GM18517 (cell line): Measurements from ENCODE around the gene GDPD5.

ENCODE experiments used
- ATAC-seq: cut with Tn5 transposase; IDR thresholded peaks from one replicate; pipeline ENCODE4 v1.9.1; 2021; ENCODE audit warnings: mild to moderate bottlenecking, moderate library complexity; ENCODE audit not compliant: unreplicated experiment

GDPD5 gene

GRCh38 chr11:75525433-75526191 lies at the start of gene GDPD5:
Gene GDPD5 (minus strand): TSS chr11:75525941. CDS start chr11:75477735, 48,206 bp downstream.
- ATAC-seq = peak; percentile 64

- ATAC-seq = no peak
Measured at GRCh38 chr11:75574698-75575602, 49.2 kb upstream of the GDPD5 start.

DNA sequence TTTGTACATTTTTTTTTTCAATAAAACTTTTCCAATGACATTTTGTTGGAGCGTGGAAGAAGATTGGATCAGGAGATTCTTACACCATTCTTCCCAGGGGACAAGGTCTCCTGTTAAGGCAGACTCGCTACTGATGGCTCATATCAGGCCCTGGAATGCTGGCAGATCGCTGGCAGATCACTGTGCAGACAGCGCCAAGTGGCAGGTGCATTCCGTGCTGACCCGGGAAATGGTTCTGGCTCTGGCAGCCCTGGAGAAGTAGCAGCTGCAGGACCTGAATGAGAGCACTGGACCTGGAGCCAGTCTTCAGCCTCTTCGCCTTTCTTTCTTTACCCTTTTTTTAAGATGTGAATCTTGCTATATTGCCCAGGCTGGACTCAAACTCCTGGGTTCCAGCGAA lies 47.0 kb upstream of the GDPD5 start:
- ATAC-seq = no peak

- no peak for ATAC-seq
Measured at GRCh38 chr11:75571625-75572024, 45.9 kb upstream of the GDPD5 start.

GRCh38 chr11:75570559-75571139 lies 44.9 kb upstream of the GDPD5 start:
- no peak for ATAC-seq

DNA sequence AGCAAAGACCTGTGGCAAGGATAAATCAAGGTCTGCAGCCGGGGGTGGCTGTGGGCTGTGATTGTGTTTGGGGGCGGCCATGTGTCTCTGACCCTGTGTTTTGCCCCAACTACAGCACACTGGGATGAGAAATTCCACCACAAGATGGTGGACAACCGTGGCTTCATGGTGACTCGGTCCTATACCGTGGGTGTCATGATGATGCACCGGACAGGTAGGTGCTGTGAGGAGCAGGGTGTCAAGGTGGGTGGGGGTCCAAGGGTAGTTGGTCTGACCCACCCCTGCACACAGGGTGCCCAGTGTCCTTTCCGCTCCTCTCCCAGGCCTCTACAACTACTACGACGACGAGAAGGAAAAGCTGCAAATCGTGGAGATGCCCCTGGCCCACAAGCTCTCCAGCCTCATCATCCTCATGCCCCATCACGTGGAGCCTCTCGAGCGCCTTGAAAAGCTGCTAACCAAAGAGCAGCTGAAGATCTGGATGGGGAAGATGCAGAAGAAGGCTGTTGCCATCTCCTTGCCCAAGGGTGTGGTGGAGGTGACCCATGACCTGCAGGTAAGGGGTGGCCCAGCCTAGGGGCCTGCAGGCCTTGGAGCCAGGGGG lies 43.0 kb upstream of the GDPD5 start:
- ATAC-seq = no peak

GRCh38 chr11:75567971-75568370 lies 42.2 kb upstream of the GDPD5 start:
- no peak for ATAC-seq

GRCh38 chr11:75566763-75567279 lies 41.1 kb upstream of the GDPD5 start:
- ATAC-seq = no peak

- no peak for ATAC-seq
Measured at GRCh38 chr11:75565916-75566762, 40.4 kb upstream of the GDPD5 start.

- ATAC-seq = no peak
Measured at GRCh38 chr11:75565221-75565814, 39.6 kb upstream of the GDPD5 start.

GRCh38 chr11:75563978-75564552 lies 38.3 kb upstream of the GDPD5 start:
- no peak for ATAC-seq

DNA sequence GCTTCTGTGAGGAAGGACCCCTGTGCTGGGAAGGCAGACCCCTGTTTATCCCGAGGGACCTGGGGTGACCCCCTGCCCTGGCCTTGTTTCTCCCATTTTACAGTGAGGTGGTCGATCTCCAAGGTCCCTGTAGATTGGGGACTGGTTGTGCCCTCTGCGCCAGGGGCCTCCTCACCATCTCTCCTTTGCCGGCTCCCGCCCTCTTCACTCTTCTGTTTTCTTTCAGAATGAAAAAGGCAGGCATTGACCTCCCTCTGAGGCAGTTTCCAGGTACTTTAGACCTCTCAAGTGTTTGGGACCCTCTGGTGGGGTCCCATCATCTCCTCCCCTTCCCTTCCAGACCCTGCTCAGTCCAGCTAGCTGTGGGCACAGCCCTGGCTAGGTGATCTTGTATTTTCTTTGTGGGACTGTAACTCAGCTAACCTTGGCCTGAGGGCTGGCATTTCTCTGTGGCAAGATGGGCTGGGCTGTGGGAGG lies 37.8 kb upstream of the GDPD5 start:
- ATAC-seq = no peak

- no peak for ATAC-seq
Measured at GRCh38 chr11:75562836-75563484, 37.2 kb upstream of the GDPD5 start.

DNA sequence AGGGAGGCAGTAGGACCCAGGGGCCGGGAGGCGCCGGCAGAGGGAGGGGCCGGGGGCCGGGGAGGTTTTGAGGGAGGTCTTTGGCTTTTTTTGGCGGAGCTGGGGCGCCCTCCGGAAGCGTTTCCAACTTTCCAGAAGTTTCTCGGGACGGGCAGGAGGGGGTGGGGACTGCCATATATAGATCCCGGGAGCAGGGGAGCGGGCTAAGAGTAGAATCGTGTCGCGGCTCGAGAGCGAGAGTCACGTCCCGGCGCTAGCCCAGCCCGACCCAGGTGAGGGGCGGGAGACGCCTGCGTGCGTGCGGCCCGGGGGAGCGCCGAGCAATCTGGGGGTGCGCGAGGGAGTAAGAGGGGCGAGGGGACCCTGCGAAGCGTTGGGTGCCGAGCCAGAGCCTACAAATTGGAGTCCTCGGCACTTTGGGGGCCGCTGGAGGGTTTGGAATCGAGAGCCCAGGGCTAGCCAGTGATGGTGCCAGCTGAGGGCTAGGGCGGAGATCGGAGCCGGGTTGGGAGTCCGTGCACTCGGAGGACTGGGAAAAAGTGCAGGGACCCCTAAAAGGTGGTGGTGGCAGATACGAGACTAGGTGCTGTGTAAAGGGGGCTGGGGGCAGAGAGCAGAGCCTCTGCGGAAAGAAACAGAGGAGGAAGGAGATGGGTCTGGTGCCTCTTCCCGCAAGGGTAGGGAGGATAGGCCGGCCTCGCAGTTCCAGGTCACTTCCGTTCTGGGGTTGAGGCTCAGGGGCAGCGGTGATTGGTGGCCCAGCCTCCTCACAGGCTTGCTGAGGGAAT lies 36.5 kb upstream of the GDPD5 start, which contains the start of gene SERPINH1:
Gene SERPINH1 (plus strand): TSS at position 206 of the 788 bp plus-strand sequence. CDS start 4,097 bp downstream, outside the sequence.
- peak; percentile 69 for ATAC-seq

DNA sequence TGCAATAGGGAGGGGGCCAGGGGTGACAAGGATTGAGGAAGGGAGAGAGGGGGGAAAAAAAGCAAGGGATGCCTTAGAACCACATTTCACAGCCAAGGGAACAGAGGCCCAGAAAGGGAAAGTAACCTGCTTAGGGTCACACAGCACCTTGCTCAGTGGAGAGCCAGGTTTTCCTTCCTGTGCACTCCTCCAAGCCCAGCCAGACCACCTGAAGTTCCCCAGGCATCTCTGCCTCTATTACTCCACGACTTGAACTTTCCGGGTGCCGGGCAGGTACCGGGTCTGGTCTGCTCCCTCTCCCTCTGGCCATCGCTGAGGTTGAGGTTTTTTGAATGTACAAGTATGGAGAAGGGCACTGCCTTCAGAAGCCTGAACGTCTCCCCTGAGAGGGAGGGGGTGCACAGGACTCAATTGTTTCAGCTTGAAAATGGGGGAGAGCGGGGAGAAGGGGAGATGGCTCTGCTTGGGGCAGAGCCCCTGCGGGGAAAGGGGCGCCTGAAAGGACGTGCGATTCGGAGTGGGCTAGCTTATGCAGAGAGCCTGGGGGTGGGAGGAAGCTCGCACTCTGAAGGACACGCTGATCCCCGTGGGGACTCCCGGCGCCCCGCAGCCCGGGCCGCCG lies 35.8 kb upstream of the GDPD5 start:
- ATAC-seq = no peak

DNA sequence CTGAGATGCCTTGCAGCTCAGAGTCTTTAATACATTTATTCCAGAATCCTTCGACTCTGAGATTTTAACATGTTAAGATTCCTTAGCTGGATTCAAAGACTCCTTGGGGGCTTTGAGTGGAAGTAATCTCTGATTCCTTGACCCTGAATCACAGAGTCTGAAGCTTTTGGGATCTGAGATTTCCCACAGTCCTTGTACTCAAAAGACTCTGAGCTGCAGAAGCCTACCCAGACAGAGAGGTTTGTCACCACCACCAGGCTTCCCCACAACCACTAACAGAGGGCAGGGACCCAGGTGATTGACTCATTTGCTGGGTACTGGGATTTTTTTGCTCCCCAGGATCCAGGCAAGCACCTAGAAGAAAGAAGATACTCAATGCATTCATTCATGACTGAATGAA lies 34.9 kb upstream of the GDPD5 start:
- ATAC-seq = no peak
